Dermis blood vessel endothelial cell (primary cell): ENCODE results near the gene RANBP2. TPM values are rescaled to one million over a fixed set of nuclear protein-coding genes. Genes with fewer than 3 reads are reported as not detected.

Experiments used
- DNase-seq: peaks from one replicate; pipeline ENCODE4 v3.0.0; 2010
- total RNA-seq: library from RNA; depleted of rRNA; stranded (reverse); fragments of >200 nt; gene quantifications from 2 replicates; pipeline ENCODE4 v1.2.3, GENCODE V29; 2014

RANBP2 gene
- total RNA-seq, 1 donor from 2014 or later, result 103 TPM

GRCh38 chr2:108778857-108779256, 59.6 kb downstream of the RANBP2 start:
- DNase-seq, result no peak

GRCh38 chr2:108786008-108786353, 66.7 kb downstream of the RANBP2 start:
- DNase-seq, result no peak

- DNase-seq, result peak; percentile 92
Observed at GRCh38 chr2:108786354-108787215, 67.3 kb downstream of the RANBP2 start, which contains the start of gene CCDC138. Gene CCDC138 (plus strand): TSS chr2:108786771. CDS start chr2:108786823, 52 bp downstream.

GRCh38 chr2:108787216-108787541, 67.9 kb downstream of the RANBP2 start:
- DNase-seq, result no peak

- no peak for DNase-seq
Observed at GRCh38 chr2:108803045-108803736, 83.9 kb downstream of the RANBP2 start.

GRCh38 chr2:108805032-108805431, 85.8 kb downstream of the RANBP2 start:
- DNase-seq, result no peak

GRCh38 chr2:108805782-108806181, 86.5 kb downstream of the RANBP2 start:
- DNase-seq, result no peak

GRCh38 chr2:108806371-108807113, 87.3 kb downstream of the RANBP2 start:
- no peak for DNase-seq

GRCh38 chr2:108809936-108810335, 90.7 kb downstream of the RANBP2 start:
- no peak for DNase-seq

GRCh38 chr2:108810993-108811957, 92.0 kb downstream of the RANBP2 start:
- no peak for DNase-seq

GRCh38 chr2:108813732-108814131, 94.5 kb downstream of the RANBP2 start:
- DNase-seq, result no peak

- no peak for DNase-seq
Observed at GRCh38 chr2:108820482-108820881, 101.2 kb downstream of the RANBP2 start.

GRCh38 chr2:108823286-108823685, 104.0 kb downstream of the RANBP2 start:
- DNase-seq, result no peak

GRCh38 chr2:108824316-108825070, 105.2 kb downstream of the RANBP2 start:
- DNase-seq, result no peak

- DNase-seq, result no peak
Observed at GRCh38 chr2:108825254-108825653, 106.0 kb downstream of the RANBP2 start.

GRCh38 chr2:108825736-108826135, 106.5 kb downstream of the RANBP2 start:
- no peak for DNase-seq

- DNase-seq, result no peak
Observed at GRCh38 chr2:108829578-108830310, 110.5 kb downstream of the RANBP2 start.

- peak; percentile 25 for DNase-seq
Observed at GRCh38 chr2:108833219-108833618, 113.9 kb downstream of the RANBP2 start.

GRCh38 chr2:108834620-108835019, 115.3 kb downstream of the RANBP2 start:
- DNase-seq, result no peak

- DNase-seq, result no peak
Observed at GRCh38 chr2:108835040-108835439, 115.8 kb downstream of the RANBP2 start.
